ENCODE results near the gene TNFRSF8.
"Not testable (repeated sequence)": the region's sequence is repeated elsewhere in the genome, so short reads cannot be mapped to it uniquely, and the experiment has no call there.

Gene TNFRSF8

DNA sequence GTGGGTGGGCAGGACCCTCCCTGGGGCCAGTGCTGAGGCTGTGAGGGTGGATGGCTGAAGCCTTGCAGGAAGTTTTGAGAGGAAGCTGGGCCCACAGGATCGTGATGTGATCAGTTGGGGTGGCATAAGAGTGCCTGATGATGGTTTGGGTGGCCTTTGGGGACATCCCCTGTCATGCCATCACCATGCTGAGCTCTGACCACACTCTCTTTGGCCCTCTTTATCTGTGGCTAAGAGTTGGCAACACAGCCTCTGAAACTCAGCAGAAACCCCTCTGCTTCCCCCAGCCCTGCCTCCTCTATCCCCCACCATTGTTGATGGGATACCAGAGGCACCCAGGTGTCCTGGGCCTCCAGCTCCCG is 24.0 kb upstream of the TNFRSF8 start:
- no peak for DNase-seq

- DNase-seq = not testable (repeated sequence)
Observed at GRCh38 chr1:12039824-12040456, 23.2 kb upstream of the TNFRSF8 start.

GRCh38 chr1:12040457-12041051 is 22.5 kb upstream of the TNFRSF8 start:
- no peak for DNase-seq

DNA sequence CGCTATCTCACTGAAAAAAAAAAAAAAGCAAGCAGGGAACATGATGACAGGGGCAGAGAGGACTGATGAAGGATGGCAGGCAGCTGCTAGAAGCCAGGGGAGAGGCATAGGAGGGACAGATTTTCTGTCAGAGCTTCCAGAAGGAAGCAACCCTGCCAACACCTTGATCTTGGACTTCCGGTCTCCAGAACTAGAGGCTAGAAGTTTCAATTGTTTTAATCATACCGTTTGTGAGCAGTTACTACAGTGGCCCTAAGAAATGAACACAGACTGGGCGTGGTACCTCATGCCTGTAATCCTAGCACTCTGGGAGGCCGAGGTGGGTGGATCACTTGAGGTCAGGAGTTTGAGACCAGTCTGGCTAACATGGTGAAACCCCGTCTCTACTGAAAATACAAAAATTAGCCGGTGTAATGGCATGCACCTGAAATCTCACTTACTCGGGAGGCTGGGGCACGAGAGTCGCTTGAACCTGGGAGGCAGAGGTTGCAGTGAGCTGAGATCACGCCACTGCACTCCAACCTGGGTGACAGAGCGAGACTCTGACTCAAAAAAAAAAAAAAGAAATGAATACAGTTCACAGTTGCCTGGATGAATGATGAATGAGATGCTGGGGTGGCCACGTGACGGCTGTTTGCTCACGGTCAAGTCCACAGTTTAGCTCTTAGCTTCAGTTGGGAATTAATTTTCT is 18.8 kb upstream of the TNFRSF8 start:
- not testable (repeated sequence) for DNase-seq

DNA sequence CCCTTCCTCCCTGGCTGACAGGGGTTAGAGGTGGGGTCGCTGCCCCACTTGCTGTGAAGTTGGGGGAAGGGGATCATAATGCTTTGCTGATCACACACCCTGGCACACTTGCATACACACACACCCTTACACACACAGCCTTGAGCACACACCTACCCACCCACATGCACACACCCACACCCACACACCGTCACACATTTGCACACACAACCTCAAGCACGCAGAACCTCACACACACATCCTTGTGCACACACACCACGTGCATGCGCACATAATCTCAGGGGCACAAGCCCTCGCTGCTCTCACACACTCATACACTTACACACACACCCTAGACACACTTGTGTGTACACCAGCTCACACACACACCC is 16.4 kb upstream of the TNFRSF8 start:
- DNase-seq = no peak

DNA sequence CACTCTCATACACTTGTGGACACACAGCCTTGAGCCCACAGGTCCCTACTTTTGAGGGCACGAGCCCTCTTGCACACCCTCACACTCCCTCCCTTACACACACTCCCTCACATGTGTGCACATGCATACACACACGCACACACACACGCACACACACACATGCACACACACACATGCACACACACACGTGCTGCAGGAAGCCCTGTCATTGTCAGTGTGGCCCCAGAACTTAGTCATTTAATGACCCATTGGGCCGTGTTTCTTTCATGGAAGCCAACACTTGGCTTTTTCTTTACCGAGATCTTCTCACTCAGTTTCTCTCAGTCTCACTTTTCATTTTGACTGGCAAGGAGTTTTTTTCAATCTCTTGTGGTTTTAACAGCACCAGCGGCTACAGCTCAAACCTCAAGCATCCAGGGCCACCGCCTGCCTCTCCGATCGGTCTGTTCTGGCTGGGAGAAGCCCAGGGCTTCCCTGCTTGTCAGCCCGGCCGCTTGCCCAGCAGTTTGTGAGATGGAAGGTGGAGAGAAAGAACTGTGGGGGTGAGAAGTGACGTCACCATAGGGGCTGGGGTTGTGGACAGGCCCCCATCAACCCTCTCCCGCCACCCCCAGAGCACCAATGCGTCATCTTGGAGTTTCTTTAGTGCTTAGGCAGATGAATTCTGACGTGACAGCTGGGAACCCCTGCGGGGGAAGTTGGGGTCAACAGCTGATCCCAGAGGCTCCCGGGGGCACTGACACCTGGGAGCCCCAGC is 15.8 kb upstream of the TNFRSF8 start:
- no peak for DNase-seq

DNA sequence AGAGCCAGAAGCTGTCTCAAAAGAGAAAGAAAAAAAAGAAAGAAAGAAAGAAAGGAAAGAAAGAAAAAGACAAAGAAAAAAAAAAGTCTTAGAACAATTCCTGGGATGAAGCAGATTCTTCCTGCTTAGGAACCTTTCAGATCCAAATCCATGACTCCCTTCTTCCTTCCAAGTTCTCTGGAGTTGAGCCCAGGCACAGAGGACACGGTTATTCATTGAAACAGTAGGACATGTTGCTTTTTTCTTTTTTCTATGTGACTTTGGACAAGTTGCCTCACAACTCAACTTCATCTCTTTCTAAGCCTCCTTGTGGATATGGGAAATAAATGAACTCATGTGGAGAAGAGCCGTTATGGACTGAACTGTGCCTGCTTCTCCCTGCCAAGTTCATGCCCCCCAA is 14.7 kb upstream of the TNFRSF8 start:
- no peak for DNase-seq

GRCh38 chr1:12049616-12050015 is 13.5 kb upstream of the TNFRSF8 start:
- no peak for DNase-seq

DNA sequence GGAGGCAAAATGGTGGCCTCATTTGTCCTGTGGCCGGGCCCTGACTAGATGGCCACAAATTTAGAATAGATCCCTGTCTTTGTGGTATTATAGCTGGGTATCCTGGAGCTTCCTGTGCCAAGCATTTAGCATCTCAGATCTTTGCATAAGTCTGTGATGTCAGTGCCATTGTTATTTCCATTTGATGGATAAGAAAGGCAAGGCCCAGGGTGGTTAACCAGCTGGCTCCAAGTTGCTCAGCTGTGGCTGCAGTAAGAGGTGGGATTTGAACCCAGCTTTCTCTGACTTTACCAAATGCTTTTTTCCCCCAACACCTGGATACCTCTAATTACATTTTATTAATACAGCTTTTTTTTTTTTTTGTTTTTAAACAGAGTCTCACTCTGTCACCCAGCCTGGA is 11.7 kb upstream of the TNFRSF8 start:
- DNase-seq = no peak

- no peak for DNase-seq
Observed at GRCh38 chr1:12052008-12052573, 11.0 kb upstream of the TNFRSF8 start.

GRCh38 chr1:12052997-12053686 is 10.0 kb upstream of the TNFRSF8 start:
- no peak for DNase-seq

DNA sequence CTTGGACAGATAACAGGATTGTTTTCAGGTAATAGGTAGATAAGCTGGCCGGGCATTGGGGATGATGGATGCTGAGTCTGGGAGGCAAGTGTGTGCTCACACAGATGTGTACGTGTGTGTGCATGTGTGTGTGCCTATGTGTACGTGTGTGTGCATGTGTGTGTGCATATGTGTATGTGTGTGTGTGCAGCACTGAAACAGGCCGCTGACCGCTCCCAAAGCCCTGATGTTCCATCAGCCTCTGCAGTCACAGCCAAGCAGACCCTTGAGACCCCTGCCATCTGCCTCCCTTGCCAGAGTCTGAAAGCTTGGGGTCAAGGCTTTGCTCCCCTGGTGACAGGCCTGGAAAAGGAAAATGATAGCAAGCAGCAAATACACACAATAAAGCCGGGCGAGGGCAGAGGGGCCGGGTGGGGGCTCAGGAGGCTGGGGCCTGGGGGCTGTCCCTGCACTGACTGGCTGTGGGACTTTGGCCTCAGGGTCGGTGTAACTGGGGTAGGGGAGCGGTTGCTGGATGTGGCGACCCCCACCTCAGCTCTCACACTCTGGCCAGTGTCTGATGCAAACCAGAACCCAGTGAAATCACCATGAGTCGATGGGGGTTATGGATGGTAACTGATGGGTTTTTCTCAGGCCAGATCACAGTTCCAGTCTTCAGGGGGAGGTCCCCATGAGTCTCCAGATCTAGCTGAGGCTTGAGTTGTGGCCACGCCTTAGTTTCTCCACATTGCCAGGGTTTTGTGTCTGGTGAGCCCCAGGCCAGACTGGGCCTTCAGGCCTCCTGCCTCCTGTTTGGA is 9.2 kb upstream of the TNFRSF8 start:
- DNase-seq = no peak

DNA sequence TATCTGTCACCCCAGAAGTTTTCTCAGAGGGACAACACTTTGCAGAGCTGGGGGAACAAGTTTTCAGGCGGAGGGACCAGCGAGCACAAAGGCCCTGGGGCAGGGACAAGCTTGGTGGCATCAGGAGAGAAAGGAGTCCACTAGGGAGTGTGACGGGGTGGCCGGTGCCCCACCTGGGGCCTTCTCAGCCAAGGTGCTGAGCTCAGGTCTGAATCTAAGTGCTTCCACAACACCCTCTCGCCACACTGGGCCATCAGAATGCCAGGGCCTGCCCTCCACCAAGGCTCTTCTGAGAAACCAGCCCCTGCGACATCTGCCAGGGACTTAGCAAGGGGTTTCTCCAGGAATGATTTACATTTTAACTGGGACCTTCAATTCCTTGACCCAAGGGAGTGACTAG is 7.8 kb upstream of the TNFRSF8 start:
- no peak for DNase-seq

DNA sequence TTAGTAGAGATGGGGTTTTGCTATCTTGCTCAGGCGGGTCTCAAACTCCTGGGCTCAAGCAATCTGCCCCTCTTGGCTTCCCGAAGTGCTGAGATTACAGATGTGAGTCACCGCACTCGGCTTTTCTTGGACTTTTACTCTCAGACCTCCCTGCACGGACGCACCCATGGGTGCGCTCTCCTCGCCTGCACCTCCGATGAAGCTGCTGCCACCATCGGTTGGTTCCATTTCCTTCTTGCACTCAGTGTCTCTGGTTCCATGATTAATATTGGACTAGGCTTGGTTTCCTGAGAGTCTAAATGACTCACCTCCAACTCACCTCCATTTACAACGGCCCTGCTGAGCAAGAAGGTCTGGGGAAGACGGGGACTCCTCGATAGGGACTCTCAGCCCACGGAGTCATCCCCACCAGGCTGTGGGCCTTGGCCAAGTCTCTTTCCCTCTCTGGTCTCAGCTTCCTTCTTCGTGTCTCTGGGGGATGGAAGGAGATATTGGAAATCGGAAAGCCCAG is 6.7 kb upstream of the TNFRSF8 start:
- DNase-seq = no peak

- DNase-seq = no peak
Observed at GRCh38 chr1:12057382-12057781, 5.7 kb upstream of the TNFRSF8 start.

- no peak for DNase-seq
Observed at GRCh38 chr1:12057940-12058687, 5.0 kb upstream of the TNFRSF8 start.

DNA sequence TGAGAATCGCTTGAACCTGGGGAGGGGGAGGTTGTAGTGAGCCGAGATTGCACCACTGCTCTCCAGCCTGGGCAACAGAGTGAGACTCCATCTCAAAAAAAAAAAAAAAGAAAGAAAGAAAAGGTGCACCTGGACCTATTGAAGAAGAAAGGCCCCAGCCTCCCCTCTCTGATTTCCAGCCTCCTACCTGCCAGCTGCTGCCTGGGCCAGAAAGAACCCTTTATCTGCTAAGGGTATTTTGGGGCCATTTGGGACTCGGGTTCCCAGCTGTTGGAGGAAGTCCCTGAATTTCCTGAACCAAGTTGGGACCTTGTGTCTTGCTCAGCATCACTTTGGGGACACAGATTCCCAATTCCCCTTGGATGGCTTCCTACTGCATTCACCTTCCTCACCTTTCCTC is 3.9 kb upstream of the TNFRSF8 start:
- no peak for DNase-seq

DNA sequence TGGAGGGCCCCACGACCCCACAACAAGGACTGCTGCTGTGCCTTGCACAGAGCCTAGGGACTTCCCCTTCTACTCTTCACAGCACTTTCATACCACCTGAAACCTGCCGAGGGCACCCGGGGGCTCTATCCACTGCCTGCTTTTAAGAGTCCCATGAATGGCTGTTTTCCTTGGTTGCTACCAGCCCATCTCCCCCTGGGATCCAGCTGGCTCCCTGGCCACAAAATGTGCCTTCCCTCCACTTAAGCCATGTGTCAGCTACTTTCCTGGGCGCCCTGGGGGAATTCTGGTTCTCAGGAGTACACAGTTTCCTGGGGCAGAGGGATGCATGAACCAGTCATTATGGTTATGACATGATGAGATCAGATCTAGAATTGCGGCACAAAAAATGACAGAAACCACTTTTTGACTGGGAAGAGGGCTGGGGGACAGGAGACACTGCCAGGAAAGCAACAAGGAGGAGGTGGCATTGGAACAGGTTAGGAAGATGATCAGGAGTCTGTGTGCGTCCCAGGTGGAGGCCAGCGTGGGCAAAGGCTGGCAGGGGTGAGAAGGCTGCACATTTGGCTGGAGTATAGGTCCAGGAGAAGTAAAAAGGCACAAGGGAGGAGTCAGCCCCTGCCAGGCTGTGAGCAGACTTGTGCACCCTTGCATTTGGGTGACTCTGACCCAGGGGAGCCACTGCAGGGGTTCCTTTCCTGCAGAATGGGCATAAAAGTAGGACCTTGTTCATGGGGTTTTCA is 3.2 kb upstream of the TNFRSF8 start:
- no peak for DNase-seq

- DNase-seq = no peak
Observed at GRCh38 chr1:12060500-12060899, 2.6 kb upstream of the TNFRSF8 start.
